Hematopoietic multipotent progenitor cell treated with erythropoietin and hydrocortisone succinate and interleukin-3 and kit ligand, for 17 days (in vitro differentiated cells): ENCODE data around the gene NOS3.

Experiments
- DNase-seq: peaks from one replicate; pipeline ENCODE4 v3.0.0-alpha.2; 2015; ENCODE audit warnings: low spot score

Gene NOS3

DNA sequence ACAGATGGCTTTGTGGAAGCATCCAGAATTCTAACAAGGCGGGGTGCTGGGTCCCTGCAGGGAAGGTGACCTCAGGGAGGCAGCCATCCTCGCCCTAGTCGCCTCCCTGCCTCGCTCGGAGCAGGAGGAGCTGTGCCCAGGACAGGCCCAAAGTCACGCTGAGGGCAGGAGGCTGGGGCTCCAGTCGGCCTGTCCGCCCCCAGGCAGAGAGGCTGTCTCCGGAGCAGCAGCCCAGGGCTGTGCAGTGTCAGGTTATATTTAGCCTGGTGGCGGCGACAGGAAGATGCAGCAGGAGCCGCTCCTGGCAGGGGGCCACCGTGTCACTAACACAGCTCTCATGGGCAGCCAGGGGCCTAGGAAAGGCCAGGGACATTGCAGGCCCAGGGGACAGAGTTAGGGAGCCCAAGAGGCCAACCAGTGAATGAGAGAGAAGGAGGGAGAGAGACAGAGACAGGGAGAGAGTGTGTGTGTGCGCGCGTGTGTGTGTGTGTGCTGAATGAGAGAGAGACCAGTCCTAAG is 26.2 kb upstream of the NOS3 start:
- no peak for DNase-seq

DNA sequence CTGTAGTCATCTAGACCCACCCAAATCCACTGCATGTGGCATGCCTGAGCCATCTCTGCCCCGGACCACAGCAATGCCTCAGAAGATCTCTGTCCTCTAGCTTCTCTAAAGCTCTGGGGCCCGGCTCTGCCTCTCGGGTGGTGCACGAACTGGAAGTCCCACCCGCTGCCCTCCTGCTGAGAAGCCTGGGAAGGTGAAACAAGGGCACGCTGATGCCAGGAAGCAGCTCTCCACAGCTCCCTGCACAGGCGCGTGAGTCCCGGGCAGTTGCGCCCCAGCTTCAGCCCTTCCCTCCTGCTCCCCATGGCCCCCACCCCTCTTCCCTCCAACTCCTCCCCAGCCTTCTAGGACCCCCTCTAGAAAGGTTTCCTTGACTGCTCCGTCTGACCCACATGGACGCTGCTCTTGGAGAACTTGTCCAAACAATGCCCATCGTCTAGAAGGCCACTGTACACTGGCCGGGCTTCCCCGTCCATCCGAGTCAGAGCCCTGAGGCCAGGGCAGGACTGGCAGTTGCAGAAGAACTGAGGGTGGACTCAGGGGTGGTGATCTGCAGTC is 25.5 kb upstream of the NOS3 start:
- no peak for DNase-seq

DNA sequence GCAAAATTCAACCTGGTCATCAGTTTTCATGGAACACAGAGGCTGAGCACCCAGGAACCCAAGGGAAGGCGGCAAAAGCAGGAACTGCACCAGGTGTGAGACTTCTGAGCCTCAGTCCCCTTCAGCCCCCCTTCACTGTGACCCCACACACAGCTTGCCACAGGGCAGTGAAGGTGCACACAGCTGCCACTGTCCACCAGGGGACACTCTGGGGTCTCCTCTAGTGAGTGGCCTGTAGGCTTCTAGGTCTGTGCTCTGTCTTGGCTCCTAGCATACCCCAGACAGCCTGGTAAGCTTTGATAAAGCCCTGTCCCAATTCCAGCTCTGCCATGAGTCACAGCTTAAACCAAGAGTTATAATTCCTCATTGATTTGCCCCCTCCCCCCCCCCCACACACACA is 24.8 kb upstream of the NOS3 start:
- DNase-seq: no peak

DNA sequence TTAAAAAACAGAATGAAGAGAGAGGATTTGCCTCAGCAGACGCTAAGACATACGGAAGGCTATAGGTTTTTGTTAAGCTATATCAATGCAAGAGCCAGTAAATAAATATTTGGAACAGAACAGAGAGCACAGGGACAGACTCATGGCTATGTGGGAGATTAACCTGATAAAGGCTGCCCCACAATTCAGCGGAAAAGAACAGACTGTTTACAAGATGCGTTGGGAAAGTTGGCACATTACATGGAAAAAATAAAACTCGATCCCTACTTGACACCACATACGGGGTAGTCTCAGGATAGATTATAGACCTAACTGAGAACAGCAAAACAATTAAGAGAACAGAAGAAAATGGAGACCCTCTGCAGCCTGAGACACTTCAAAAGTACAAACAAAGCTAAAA is 23.5 kb upstream of the NOS3 start:
- DNase-seq: no peak

DNA sequence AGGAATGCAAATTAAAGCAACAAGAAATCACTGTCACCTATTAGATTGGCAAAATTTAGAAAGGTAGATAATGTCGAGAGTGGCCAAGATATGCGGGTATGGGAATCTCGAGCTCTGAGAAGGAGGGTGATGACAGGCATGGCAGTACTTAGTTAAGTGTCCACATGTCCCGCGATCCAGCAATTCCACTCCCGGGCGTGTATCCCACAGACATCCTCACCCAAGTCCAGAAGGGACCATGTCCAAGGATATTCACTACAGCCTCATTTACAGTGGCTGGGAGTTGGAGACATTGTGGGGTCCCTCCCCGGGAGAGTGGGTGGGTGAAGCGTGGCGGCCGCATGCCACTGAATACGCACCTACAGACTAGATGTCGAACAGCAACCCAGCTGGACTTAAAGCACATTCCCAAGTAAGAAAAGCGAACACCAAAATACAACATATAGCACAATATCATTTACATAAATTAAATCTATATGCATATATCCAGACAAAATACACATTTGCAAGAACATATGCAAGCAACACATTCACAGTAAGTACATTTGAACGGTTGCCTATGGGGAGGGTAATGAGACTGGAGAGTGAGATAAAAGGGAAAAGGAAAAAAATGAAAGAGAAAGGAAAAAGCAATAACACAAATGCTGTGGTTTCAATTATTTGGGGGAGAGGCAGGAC is 22.6 kb upstream of the NOS3 start:
- no peak for DNase-seq

DNA sequence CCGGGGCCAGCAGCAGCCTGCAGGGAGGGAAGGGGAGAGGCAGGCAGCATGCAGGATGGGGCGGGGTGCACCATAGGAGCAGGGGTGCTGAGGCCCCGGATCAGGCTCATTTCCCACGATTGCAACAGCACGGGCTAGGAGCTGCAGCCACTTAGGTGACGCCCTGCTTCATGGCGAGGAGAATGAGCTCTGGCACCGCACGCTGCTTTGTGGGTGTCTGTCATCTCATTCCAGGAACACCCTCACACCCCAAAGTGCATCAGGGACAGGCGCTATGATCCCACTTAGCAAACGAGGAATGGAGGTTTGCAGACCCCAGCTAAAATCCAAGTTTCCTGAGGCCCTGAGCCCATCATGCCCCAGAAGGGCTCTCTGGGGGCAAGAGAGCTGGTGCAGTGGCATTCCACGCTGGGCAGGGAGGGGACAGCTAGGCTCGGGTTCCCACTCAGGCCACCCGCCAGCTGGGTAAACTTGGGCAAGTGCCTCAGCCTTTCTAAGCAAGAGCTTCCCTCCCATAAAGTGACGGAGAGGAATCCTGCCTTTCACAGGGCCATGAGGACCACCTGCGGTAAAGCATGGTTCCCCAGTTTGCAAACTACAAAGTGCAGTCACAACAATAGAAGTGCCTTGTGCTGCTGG is 22.0 kb upstream of the NOS3 start:
- no peak for DNase-seq

DNA sequence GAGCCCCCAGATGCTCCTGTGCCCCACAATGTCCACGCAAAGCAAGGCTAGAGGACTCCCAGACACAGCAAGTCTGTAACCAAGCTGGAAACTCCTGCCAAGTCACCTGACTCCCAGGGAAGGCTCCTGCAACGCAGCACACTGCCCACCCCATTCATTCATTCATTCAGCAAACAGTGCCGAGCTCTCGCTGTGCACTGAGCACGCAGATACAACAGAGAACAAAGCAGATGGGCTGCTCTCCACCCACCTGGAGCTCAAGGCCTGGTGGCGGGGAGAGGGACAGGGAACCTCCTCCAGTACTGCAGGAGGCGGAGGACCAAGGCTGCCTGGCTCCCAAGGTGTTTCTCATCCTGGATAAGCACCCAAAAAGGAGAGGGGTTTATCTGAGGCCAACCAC is 21.3 kb upstream of the NOS3 start:
- DNase-seq: no peak

DNA sequence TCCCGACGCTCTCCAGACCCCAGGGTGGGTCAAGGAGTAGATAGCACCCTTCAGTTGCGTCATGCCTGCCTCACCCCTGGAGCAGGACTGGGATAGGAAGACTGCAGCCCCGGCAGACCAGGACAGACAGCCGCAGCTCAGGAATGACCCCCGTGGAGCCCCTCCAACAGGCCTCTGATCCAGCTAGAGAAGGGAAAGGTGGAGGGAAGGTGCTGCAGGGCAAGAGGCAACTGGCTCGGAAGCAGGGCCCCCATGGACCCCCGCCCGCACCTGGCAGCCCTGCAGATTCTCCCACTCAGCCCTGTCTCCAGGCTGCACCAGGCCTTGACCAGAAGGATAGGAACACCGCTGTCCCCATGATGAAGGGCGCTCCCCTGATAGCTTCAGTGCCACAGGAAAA is 20.4 kb upstream of the NOS3 start:
- no peak for DNase-seq

DNA sequence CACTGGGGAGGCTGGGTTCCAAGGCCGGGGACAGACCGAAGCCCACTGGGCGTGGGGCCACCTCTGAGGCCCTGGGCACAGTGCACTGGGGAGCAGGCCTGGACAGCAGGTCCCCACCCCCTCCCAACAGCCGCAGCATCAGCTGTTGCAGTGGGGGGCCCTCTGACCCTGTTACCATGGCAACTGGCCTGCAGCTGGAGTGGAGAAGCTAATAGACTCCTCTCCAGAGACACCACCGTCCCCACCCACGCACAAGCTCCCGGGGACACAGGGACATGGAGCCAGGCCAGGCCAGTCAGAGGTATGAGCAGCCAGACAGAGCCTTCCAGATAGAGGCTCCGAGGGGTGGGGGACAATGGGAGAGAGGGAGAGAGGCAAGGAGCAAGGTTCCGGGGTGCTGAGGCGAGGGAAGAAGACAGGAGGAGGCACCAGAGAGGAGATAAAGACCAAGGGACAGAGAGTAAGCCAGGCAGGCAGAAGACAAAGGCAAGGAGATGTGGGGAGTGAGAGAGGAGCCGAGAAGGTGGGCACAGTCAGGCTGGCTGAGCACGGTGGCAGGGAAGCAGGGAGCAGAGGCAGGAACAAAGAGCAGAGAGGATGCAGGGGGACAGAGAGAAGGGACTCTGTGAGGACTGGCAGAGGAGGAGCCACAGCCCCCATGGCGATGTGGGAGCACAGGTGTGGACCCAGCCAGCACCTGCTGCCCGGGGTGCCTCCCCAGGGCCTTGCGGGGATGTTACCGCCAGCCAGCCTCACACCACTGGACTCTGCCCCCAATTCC is 19.4 kb upstream of the NOS3 start:
- DNase-seq: no peak

DNA sequence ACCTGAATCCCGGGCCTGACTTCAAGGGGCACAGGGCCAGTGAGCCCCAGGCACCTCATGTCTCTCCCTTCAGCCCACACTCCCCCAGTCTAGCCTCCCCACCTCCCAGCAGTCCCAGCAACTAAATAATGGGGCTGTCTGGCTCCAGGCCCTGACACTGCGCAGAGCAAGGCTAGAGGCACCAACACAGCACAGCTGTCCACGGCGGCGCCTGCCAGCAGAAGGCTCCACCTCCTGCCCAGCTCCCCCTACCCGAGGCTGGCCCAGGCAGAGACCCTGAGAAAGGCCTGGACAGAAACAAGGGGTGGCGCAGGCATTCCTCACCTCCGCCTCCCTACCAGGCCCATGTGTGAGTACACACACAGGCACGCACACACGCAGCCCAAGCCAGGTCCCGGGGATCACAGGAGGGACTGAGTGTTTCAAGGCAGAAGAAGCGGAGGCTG is 18.8 kb upstream of the NOS3 start:
- no peak for DNase-seq

DNA sequence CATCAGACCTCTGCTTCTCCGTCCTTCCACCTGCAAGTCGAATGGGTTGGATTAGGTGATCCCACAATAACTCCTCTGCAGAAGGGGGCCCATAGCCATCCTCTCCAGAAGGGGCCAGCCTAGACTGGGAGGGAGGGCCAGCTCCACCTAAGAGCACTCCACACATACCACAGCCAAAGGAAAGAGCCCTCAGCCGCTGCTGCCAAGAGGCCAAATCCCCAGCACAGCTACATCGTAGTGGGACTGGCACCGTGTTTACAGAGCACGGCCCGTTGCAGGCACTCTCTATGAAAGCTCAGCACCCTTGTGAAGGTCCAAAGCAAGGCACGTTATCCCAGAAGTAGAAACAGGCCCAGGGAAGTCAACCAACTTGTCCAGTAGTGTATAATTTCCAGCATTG is 18.1 kb upstream of the NOS3 start:
- no peak for DNase-seq

DNA sequence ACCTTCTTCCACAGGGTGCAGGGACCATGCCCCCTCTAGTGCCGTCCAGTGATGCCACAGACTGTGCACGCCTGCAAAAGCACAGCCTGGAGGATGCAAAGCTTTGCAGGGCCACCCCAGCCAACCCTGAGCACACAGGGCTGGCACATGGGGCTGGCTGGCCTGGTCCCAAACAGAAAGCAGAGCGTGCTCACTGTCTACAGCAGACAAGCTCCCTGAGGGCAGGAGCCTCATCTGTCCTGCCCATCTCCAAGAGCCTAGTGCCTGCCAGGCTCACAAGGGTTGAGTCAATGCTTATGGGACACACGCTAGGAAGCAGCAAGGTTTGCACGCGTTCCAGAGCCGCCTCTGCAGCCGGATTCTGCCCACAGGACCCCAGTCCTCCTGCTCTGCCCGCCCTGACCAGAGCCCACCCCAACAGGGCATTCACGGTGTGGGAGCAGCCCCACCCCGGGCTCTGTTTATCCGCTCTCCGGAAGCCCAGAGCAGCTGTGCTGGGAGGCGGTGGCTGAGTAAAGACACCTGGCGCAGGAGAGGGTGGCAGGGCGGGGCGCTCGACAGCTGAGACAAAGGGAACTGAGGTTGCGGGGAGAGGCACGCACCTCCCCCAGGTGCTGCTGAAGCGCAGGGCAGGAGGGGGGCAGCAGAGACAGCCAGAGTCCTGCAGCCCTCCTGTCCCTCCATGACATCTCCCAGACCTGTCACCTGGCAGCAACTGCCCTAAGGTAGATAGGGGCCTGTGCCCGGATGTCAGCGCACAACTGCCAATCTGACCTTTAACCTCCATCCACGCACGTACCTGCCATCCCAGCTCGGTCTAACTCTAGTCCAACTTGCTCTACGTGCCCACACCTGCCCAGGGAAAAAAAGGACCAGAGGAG is 17.0 kb upstream of the NOS3 start:
- DNase-seq: no peak

DNA sequence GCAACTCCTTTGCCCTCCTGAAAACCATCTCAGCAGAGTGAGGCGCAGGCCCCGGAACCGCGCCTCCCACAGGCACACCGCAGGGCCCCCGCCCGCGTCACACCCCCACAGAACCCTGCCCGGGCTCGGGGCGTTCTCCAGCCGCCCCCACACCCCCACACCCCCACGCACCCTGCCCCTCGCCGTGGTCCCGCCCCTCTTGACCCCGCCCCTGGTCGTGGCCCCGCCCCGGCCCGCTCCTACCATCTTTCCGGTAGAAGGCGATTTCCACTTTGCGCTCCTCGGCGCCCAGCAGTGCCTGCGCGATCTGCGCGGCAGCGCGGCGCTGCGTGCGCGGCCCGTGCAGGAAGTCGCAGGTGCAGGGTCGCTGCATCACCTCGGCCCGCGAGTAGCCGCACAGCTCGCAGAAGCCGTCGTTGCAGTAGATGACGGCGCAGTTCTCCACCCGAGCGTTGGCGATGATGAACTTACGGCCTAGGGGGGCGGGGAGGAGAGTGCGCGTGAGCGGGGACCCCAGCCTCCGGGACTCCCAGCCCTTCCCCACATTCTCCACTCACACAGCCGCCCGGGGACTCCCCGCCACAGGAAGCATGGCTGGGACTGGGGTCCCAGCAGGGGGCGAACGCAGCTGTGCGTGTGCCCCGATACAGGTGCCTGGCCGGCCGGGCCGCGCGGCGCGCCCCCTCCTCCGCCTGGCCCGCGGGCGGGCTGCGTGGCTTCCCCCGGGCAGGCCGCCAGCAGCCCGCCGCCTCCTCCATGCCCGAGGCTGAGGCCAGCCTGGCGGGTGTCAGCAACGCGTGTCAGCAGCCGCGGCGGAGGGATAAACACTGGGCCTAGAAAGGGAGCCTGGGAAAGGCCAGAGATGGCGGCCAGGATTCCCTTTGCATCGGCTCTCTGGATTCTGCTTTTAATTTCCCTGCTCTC is 16.1 kb upstream of the NOS3 start:
- DNase-seq: no peak

DNA sequence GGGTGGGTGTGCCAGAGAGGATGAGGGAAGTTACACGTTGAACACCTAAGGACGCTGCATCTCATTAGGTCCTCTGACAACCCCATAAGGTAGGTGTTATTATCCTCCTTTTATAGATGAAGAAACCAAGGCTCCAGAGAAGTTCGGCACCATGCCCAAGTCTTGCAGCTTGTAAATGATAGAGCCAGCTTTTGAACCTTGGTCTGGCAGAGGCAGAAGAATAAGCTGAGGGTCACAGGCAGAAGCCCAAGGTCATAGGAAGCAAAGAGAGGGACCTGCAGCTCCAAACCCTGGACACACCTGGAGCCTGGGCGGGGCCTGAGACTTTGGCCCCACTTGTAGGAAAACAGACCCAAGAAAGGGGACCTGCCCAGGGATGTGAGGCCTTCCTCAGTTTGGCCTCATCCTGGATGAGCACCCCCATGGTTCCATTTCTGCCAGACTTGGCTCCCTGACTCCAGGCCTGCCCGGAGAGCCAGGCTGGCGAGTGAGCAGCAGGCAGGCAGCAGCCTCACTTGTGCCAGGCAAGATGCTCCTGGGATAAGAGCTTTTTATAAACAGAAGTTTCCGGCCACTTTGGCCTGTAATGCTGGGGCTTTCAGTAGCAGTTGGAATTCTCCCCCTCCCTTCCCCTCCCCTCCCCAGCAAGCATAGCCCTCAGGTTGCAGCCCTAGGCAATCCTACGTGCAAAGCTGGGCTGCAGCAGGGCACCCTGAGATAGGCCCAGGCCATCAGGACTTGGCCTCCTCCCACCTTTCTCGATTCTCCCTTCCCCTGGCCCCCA is 15.1 kb upstream of the NOS3 start:
- DNase-seq: no peak

DNA sequence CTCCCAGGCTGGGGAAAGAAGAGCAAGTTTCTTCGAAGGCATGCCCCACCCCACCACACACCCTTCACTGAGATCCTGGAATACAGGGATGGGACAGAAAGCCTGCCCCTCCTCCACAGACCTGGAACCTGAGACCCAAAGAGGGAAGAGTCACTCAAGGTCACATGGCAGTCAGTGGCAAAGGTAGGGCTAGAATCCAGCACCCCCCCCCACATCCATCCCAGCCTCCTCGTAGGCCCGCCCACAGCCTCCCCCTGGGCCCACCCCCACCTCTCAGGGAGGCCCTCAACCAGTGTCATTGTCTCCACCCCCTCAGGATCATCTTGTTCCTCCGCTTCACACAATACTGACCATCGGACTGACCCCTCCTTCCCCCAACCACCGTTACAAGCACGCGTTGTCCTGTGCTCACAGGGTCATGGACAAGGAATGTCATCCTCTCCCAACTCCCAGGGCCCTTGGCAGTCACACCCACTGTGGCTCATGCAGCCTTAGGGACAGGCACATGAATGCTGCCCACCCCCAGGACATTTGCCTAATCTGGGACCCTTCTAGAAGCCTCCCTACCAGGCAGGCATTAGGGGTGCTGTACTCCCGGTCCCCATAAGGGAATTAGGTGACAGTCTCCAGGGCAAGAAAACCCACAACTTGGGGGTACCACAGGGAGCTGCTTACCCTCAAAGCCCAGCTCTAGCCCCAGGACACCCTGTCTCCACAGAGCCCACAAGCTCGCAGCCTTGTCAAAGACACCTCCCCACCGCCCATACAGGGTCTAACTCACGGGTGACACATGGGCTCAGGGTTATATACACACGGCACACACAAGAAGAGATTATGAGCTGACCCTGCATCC is 14.1 kb upstream of the NOS3 start:
- no peak for DNase-seq

DNA sequence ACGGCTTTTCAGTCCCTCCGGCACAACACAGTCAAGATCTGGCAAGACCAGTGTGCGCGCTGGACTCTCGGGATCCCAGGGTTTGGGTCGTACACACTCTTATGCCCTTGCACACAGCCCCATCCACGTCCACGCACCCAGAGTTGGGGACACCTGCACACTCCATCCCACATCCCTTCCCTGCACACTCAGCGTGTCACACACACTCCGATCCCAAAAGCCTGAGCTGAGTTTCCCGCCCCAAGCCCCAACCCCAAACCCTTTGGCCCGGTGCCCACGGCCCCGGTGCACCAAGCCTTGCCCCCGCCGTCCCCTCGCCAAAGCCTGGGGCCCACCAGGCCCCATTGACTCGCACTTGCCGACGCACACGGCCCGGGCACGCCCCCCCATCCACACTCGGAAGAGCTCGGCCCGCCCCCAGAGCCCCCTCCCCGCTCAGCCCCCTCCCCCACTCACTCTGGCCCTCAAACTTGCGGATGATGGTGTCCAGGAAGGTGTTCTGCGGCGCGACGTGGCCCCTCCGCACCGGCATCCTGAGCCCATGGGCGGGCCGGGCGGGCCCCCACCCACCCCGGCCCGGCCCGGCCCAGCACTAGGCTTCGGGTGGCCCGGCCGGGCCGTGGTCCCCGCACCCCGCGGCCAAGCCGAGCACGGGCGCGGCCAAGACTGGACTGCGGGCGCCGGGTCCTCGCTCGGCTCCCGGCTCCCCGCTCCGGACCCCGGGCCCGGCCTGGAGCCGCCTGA is 13.3 kb upstream of the NOS3 start:
- DNase-seq: no peak

DNA sequence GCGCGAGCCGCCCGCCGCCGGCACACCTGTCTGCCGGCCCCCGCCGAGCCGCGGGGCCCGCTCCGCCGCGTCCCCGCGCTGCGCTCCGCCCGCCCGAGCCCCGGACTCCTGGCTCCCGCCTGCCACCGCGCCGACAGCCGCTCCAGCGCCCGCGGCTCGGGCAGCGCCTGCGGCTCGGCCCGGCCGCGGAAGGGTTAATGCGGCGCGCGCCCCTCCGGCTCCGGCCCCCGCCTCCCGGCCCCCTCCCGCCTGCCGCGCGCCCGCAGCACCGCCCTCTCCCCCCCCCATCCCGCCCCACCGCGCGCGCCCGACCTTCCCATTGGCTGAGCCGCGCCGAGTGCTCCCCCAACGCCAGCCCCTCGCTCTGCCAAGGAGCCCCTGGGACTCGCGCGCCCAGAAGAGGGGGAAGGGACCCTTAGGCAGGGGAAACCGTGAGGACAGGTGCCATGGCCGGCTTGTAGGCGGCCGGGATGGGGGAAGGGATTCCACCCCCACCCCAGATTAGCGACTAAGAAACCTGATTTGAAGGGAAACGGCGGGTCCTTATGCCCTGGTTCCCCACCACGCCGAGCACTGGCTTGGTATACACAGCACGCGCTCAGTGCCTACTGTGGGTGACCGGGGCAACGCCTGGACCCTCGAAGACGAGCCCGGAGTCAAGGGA is 12.6 kb upstream of the NOS3 start, which contains the start of gene KCNH2:
Gene KCNH2 (minus strand): TSS at position 196 of the 664 bp plus-strand sequence. CDS start 408 bp downstream, outside the sequence.
- DNase-seq: no peak
